Loucy (cell line): ENCODE measurements around the gene TMEM9.

ENCODE experiments used
- H2AFZ ChIP-seq: fragments of 200-600 bp; sonication (generic); 2 replicates; pipeline ENCODE4 v1.6.0; 2016; ENCODE audit warnings: antibody characterized with exemption, mild to moderate bottlenecking, low read length, moderate library complexity
- H3F3A ChIP-seq: fragments of 200-600 bp; 2 replicates; pipeline ENCODE4 v1.6.0; 2016; ENCODE audit warnings: antibody characterized with exemption, low read depth, mild to moderate bottlenecking
- H3K27me3 ChIP-seq: fragments of 200-600 bp; sonication (generic); 2 replicates; pipeline ENCODE4 v1.6.1; 2014; ENCODE audit warnings: low read length, mild to moderate bottlenecking; ENCODE audit not compliant: insufficient read depth, poor library complexity, severe bottlenecking
- H3K36me3 ChIP-seq: fragments of 200-600 bp; sonication (generic); 2 replicates; pipeline ENCODE4 v1.6.1; 2016; ENCODE audit warnings: low read length; ENCODE audit not compliant: insufficient read depth
- H3K4me1 ChIP-seq: fragments of 200-600 bp; sonication (generic); 2 replicates; pipeline ENCODE4 v1.5.1; 2014; ENCODE audit warnings: low read length, mild to moderate bottlenecking; ENCODE audit not compliant: insufficient read depth, poor library complexity, severe bottlenecking
- H3K4me2 ChIP-seq: fragments of 200-600 bp; sonication (generic); 2 replicates; pipeline ENCODE4 v1.6.0; 2014; ENCODE audit warnings: antibody characterized with exemption, low read length, low read depth, mild to moderate bottlenecking; ENCODE audit not compliant: poor library complexity, severe bottlenecking
- H3K4me3 ChIP-seq: fragments of 200-600 bp; sonication (generic); 2 replicates; pipeline ENCODE4 v1.5.1; 2014; ENCODE audit warnings: low read length, mild to moderate bottlenecking, mixed read lengths; ENCODE audit not compliant: poor library complexity, severe bottlenecking
- H3K79me2 ChIP-seq: fragments of 200-600 bp; sonication (generic); 2 replicates; pipeline ENCODE4 v1.6.1; 2014; ENCODE audit warnings: low read length; ENCODE audit not compliant: insufficient read depth
- H3K9ac ChIP-seq: fragments of 200-600 bp; sonication (generic); 2 replicates; pipeline ENCODE4 v1.6.0; 2014; ENCODE audit warnings: mild to moderate bottlenecking, low read depth, low read length, moderate library complexity; ENCODE audit not compliant: poor library complexity, severe bottlenecking
- H3K9me2 ChIP-seq: fragments of 200-600 bp; sonication (generic); replicated peaks from 2 replicates; pipeline ENCODE4 v1.6.1; 2016; ENCODE audit warnings: low read depth, low read length, mixed read lengths
- H3K9me3 ChIP-seq: fragments of 200-600 bp; sonication (generic); 2 replicates; pipeline ENCODE4 v1.6.1; 2014; ENCODE audit warnings: mild to moderate bottlenecking, antibody characterized with exemption, low read length, low read depth; ENCODE audit not compliant: insufficient read depth
- H4K20me1 ChIP-seq: fragments of 200-600 bp; sonication (generic); 2 replicates; pipeline ENCODE4 v1.6.0; 2014; ENCODE audit warnings: antibody characterized with exemption, low read length, mild to moderate bottlenecking; ENCODE audit not compliant: insufficient read depth, poor library complexity, severe bottlenecking
- EZH2phosphoT487 ChIP-seq: fragments of 200-600 bp; IDR thresholded peaks from 2 replicates; pipeline ENCODE4 v1.6.1; 2018; ENCODE audit warnings: antibody characterized with exemption, mild to moderate bottlenecking, moderate library complexity, borderline replicate concordance
- TF ChIP-seq, protein P1 (sequence below): fragments of 200-600 bp; sonication (generic); conservative IDR thresholded peaks from 2 replicates; pipeline ENCODE4 v1.5.1; 2014; ENCODE audit warnings: mild to moderate bottlenecking, antibody characterized with exemption, low read length

Gene TMEM9

DNA sequence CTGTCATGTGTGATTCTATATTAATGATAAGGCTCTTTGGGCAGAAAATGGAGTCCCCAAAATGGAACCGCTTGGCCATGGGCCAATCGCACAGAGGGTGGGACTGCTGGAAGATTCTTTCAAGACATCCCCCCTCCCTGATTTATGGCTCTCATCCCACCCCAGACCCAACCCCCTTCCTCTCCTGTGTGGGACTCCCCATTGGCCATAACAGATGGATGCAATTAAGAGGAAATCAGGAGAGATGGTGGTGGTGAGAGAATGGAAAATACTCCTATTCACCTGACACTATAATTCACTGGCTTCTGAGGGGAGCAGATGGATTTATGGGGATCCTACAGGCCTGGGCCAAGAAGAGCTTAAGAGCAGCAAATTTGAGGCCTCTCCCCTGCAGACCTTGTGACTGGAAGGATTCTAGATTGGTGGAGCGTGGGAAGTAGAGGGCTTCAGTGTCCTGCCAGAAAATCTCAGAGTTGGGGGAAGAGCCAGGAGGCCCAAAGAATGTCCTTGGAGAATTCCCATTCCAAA, 38.1 kb upstream of the TMEM9 start:
- H2AFZ ChIP-seq: no peak overlapping the region
- TF ChIP-seq EZH2phosphoT487: no peak
- TF ChIP-seq, protein P1, sequence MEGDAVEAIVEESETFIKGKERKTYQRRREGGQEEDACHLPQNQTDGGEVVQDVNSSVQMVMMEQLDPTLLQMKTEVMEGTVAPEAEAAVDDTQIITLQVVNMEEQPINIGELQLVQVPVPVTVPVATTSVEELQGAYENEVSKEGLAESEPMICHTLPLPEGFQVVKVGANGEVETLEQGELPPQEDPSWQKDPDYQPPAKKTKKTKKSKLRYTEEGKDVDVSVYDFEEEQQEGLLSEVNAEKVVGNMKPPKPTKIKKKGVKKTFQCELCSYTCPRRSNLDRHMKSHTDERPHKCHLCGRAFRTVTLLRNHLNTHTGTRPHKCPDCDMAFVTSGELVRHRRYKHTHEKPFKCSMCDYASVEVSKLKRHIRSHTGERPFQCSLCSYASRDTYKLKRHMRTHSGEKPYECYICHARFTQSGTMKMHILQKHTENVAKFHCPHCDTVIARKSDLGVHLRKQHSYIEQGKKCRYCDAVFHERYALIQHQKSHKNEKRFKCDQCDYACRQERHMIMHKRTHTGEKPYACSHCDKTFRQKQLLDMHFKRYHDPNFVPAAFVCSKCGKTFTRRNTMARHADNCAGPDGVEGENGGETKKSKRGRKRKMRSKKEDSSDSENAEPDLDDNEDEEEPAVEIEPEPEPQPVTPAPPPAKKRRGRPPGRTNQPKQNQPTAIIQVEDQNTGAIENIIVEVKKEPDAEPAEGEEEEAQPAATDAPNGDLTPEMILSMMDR: no peak
- H3K4me3 ChIP-seq: no peak overlapping the region
- H3K9me2 ChIP-seq: no peaks in the 10 kb centered on the region
- H3K4me1 ChIP-seq: no peaks in the 10 kb centered on the region
- no peak overlapping the region for H3K9ac ChIP-seq
- no peaks in the 10 kb centered on the region for H3F3A ChIP-seq
- H3K9me3 ChIP-seq: no peaks in the 10 kb centered on the region
- no peaks in the 10 kb centered on the region for H3K36me3 ChIP-seq
- no peaks in the 10 kb centered on the region for H3K27me3 ChIP-seq
- H4K20me1 ChIP-seq: no peaks in the 10 kb centered on the region
- no peaks in the 10 kb centered on the region for H3K79me2 ChIP-seq
- no peak overlapping the region for H3K4me2 ChIP-seq

GRCh38 chr1:201191653-201192260, 37.5 kb upstream of the TMEM9 start:
- H3K9me3 ChIP-seq: no peaks in the 10 kb centered on the region
- H3K4me3 ChIP-seq: no peak overlapping the region
- H3K36me3 ChIP-seq: no peaks in the 10 kb centered on the region
- no peak overlapping the region for H3K9ac ChIP-seq
- H3K9me2 ChIP-seq: no peaks in the 10 kb centered on the region
- H3K79me2 ChIP-seq: no peaks in the 10 kb centered on the region
- H3K27me3 ChIP-seq: no peaks in the 10 kb centered on the region
- no peaks in the 10 kb centered on the region for H4K20me1 ChIP-seq
- H3F3A ChIP-seq: no peaks in the 10 kb centered on the region
- H3K4me1 ChIP-seq: no peaks in the 10 kb centered on the region
- no peak overlapping the region for H2AFZ ChIP-seq
- TF ChIP-seq, protein P1: no peak
- TF ChIP-seq EZH2phosphoT487: no peak
- H3K4me2 ChIP-seq: no peak overlapping the region

- H3K4me2 ChIP-seq: no peak within 1 kb of the TSS
- no peaks in the 10 kb centered on the region for H3K4me1 ChIP-seq
These were observed 36.4 kb upstream of the TMEM9 start, which contains the start of gene IGFN1 for GRCh38 chr1:201190624-201191051. IGFN1 (plus strand) TSS chr1:201190824; CDS start chr1:201193294, 2,470 bp downstream.

More at GRCh38 chr1:201190624-201191051, 36.4 kb upstream of the TMEM9 start, which contains the start of gene IGFN1:
- TF ChIP-seq, protein P1: no peak
- no peak for TF ChIP-seq EZH2phosphoT487
- Histone ChIP-seq H2AFZ (no peak within 1 kb of the TSS), H3K9ac (no peak within 1 kb of the TSS), H3K9me2 (no peaks in the 10 kb centered on the region), H3K4me3 (no peak within 1 kb of the TSS), H3K27me3 (no peaks in the 10 kb centered on the region), H3K79me2 (no peaks in the 10 kb centered on the region), H3K9me3 (no peaks in the 10 kb centered on the region), H4K20me1 (no peaks in the 10 kb centered on the region), H3K36me3 (no peaks in the 10 kb centered on the region), H3F3A (no peaks in the 10 kb centered on the region)
